K562 (cell line): ENCODE data around the gene RPL35. TPM values are rescaled to one million over a fixed set of nuclear protein-coding genes. Genes with fewer than 3 reads are reported as not detected.

Experiments used
- ATAC-seq: fragments of 200-7000 bp; cut with Tn5 transposase; 3 replicates; pipeline ENCODE4 v1.9.1; 2020; ENCODE audit warnings: moderate library complexity
- BruUV-seq: library from RNA; stranded (reverse); fragments of 400-500 nt; replicated peaks from 2 replicates; lab custom pipeline; 2021; lab: Mats Ljungman, UMichigan
- CTCF ChIA-PET: fragments of 300-600 bp; formaldehyde crosslinking; extraction: SDS; loops from one replicate; lab custom pipeline; 2021; ENCODE audit warnings: low intra/inter-chr PET ratio; lab: Yijun Ruan, JAX
- POLR2A ChIA-PET: fragments of 300-600, 350-650 bp; sonication (Branson Sonifier 250); formaldehyde crosslinking; extraction: SDS; loops from one replicate; lab custom pipeline; 2021; ENCODE audit warnings: antibody characterized with exemption, inconsistent platforms; lab: Yijun Ruan, JAX
- DNase-seq, 4 experiments: peaks; one replicate each; pipeline versions ENCODE4 v3.0.0 to v3.0.0-alpha.2; 2011 to 2018; ENCODE audit warnings: low spot score in 3 of 4, mixed read lengths in 3 of 4; ENCODE audit errors: extremely low read depth in 1 of 4
- FAIRE-seq: peaks from 2 replicates; lab custom pipeline; 2011; peaks lifted over from hg19 to GRCh38; lab: Jason Lieb, UNC
- H2AFZ ChIP-seq: 2 replicates; pipeline ENCODE4 v1.6.0; 2011; ENCODE audit warnings: low read depth, low read length, control low read depth, inconsistent platforms
- H3K27ac ChIP-seq: fragments of 200-600 bp; 3 replicates; pipeline ENCODE4 v1.8.0; 2011; ENCODE audit warnings: low read depth, mild to moderate bottlenecking, control low read depth, inconsistent platforms, low read length, moderate library complexity, mixed read lengths; ENCODE audit errors: extremely low read depth
- H3K27me3 ChIP-seq, 2 experiments: fragments of 300-600 bp in 1 of 2; 2 replicates in 1 of 2; 3 replicates in 1 of 2; pipeline versions ENCODE4 v1.6.0 to v1.8.0; 2011; ENCODE audit warnings: inconsistent platforms in 2 of 2, low read length in 2 of 2, mild to moderate bottlenecking in 1 of 2, mixed read lengths in 1 of 2, moderate library complexity in 1 of 2; ENCODE audit not compliant: control insufficient read depth in 2 of 2, insufficient read depth in 2 of 2
- H3K36me3 ChIP-seq: fragments of 300-600 bp; 3 replicates; pipeline ENCODE4 v1.8.0; 2011; ENCODE audit warnings: mild to moderate bottlenecking, low read length, inconsistent platforms; ENCODE audit not compliant: control insufficient read depth, insufficient read depth
- H3K4me1 ChIP-seq, 2 experiments: fragments of 200-600 bp in 1 of 2; replicated peaks in 1 of 2; 2 replicates in 1 of 2; 3 replicates in 1 of 2; pipeline versions ENCODE4 v1.5.1 to v1.8.0; 2011; ENCODE audit warnings: inconsistent platforms in 2 of 2, low read length in 2 of 2, mild to moderate bottlenecking in 1 of 2, mixed read lengths in 1 of 2, moderate library complexity in 1 of 2; ENCODE audit not compliant: control insufficient read depth in 2 of 2, insufficient read depth in 2 of 2
- H3K4me2 ChIP-seq: 2 replicates; pipeline ENCODE4 v1.6.1; 2011; ENCODE audit warnings: low read length, control low read depth, inconsistent platforms, mixed read lengths; ENCODE audit not compliant: insufficient read depth
- H3K4me3 ChIP-seq: fragments of 200-600 bp; sonication (generic), shearing (Covaris generic); 2 replicates; pipeline ENCODE4 v1.5.1; 2016; ENCODE audit warnings: control low read depth, inconsistent platforms
- H3K79me2 ChIP-seq: fragments of 200-600 bp; 3 replicates; pipeline ENCODE4 v1.8.0; 2011; ENCODE audit warnings: low read length, inconsistent platforms; ENCODE audit not compliant: control insufficient read depth, insufficient read depth
- H3K9ac ChIP-seq, 2 experiments: 2 replicates each; pipeline versions ENCODE4 v1.6.0 to v1.6.1; 2011; ENCODE audit warnings: low read depth in 2 of 2, low read length in 2 of 2, control low read depth in 1 of 2, inconsistent platforms in 1 of 2, mild to moderate bottlenecking in 1 of 2, mixed read lengths in 1 of 2; ENCODE audit not compliant: insufficient read depth in 1 of 2
- H3K9me1 ChIP-seq: one replicate; pipeline ENCODE4 v1.6.0; 2011; ENCODE audit warnings: inconsistent platforms, mild to moderate bottlenecking, low read length, moderate library complexity; ENCODE audit not compliant: control insufficient read depth, insufficient read depth
- H3K9me3 ChIP-seq: replicated peaks from 2 replicates; pipeline ENCODE4 v1.5.1; 2011; ENCODE audit warnings: low read depth, low read length, inconsistent platforms; ENCODE audit not compliant: control insufficient read depth, insufficient read depth
- H4K20me1 ChIP-seq: replicated peaks from 2 replicates; pipeline ENCODE4 v1.6.1; 2011; ENCODE audit warnings: low read length, inconsistent platforms, mixed read lengths; ENCODE audit not compliant: control insufficient read depth, insufficient read depth
- ARID2 ChIP-seq: fragments of 450-650 bp; IDR thresholded peaks from 2 replicates; pipeline ENCODE4 v1.6.1; 2017; ENCODE audit warnings: antibody characterized with exemption, mild to moderate bottlenecking
- C11orf30 ChIP-seq: fragments of 450-650 bp; IDR thresholded peaks from 2 replicates; pipeline ENCODE4 v1.6.1; 2016; ENCODE audit warnings: low read depth, mild to moderate bottlenecking
- DPF2 ChIP-seq: fragments of 450-650 bp; IDR thresholded peaks from 2 replicates; pipeline ENCODE4 v1.6.1; 2016
- HDGF ChIP-seq: fragments of 450-650 bp; IDR thresholded peaks from 2 replicates; pipeline ENCODE4 v1.6.1; 2016
- KAT2B ChIP-seq: IDR thresholded peaks from one replicate; pipeline ENCODE4 v1.6.1; 2012; ENCODE audit warnings: low read depth, mild to moderate bottlenecking, control low read depth, inconsistent platforms, low read length, moderate library complexity
- NFIX ChIP-seq: fragments of 250-450 bp; sonication (Bioruptor Pico); IDR thresholded peaks from 2 replicates; pipeline ENCODE4 v1.4.0; 2020; ENCODE audit warnings: low read depth, mild to moderate bottlenecking, moderate library complexity
- NRF1 ChIP-seq, 2 experiments: fragments of 450-650 bp; IDR thresholded peaks in 1 of 2; conservative IDR thresholded peaks in 1 of 2; 2 replicates each; pipeline ENCODE4 v1.6.1; 2014; ENCODE audit warnings: mild to moderate bottlenecking in 2 of 2
- PHF21A ChIP-seq: fragments of 450-650 bp; IDR thresholded peaks from 2 replicates; pipeline ENCODE4 v1.6.1; 2017; ENCODE audit warnings: low read depth, borderline replicate concordance
- POLR2H ChIP-seq: IDR thresholded peaks from 2 replicates; pipeline ENCODE4 v1.6.1; 2016; ENCODE audit warnings: missing genetic modification characterization, low read depth, mild to moderate bottlenecking, control low read depth, missing compliant biosample characterization, moderate library complexity
- PRPF4 ChIP-seq: fragments of 200-400 bp; formaldehyde crosslinking; IDR thresholded peaks from one replicate; pipeline ENCODE4 v1.6.1; 2017; ENCODE audit warnings: low read length, low read depth, mild to moderate bottlenecking; ENCODE audit not compliant: insufficient read depth, poor library complexity, severe bottlenecking
- SMARCB1 ChIP-seq: IDR thresholded peaks from 2 replicates; pipeline ENCODE4 v1.6.1; 2011; ENCODE audit warnings: improper control_type of control experiment, low read depth; ENCODE audit not compliant: insufficient read length
- SNIP1 ChIP-seq: fragments of 450-650 bp; IDR thresholded peaks from 2 replicates; pipeline ENCODE4 v1.7.1; 2017; ENCODE audit warnings: low read depth, mild to moderate bottlenecking
- ZNF384 ChIP-seq: IDR thresholded peaks from 2 replicates; pipeline ENCODE4 v1.6.1; 2012; ENCODE audit warnings: low read depth, low read length, improper control_type of control experiment
- WGBS: fragments of 100-300 bp; shearing (Covaris generic); methylation state at CpG from one replicate; pipeline ENCODE4 v1.1.6; 2016; ENCODE audit warnings: low coverage, mixed read lengths; ENCODE audit not compliant: insufficient coverage; ENCODE audit errors: missing lambda C conversion rate; 5-methylcytosine and 5-hydroxymethylcytosine counted together
- in situ Hi-C: fragments of 300-500 bp; cut with MboI; formaldehyde crosslinking; loops from 4 replicates; pipeline ENCODE4 v1.15.0; 2018; ENCODE audit warnings: inconsistent platforms, mixed read lengths
- intact Hi-C: fragments of 100-400 bp; cut with micrococcal nuclease; formaldehyde crosslinking; loops from 2 replicates; pipeline ENCODE4 v1.14.2; 2022
- polyA plus RNA-seq, 8 experiments: library from polyadenylated mRNA; depleted of rRNA in 4 of 8; stranded (reverse) in 5 of 8; unstranded in 3 of 8; fragments of >200 nt; fragmentation: Nextera tagmentation in 2 of 8; fragmentation: Illumina TruSeq in 1 of 8; extraction: Ambion mirVana in 2 of 8; extraction: Trizol in 1 of 8; gene quantifications; 2 replicates each; pipeline versions ENCODE4 v1.2.1 to v1.2.3, GENCODE V29; 2011 to 2014; ENCODE audit warnings: inconsistent platforms in 1 of 8, missing spikeins in 1 of 8
- total RNA-seq, 7 experiments: library from RNA; depleted of rRNA in 6 of 7; stranded (reverse); fragments of >200 nt in 6 of 7; fragmentation: Illumina TruSeq in 2 of 7; extraction: Trizol in 2 of 7; gene quantifications; 2 replicates each; pipeline versions ENCODE4 v1.2.1 to v1.2.3, GENCODE V29; 2011 to 2021; ENCODE audit warnings: low replicate concordance in 1 of 7
- TF ChIP-seq, protein P1 (sequence below): fragments of 450-650 bp; IDR thresholded peaks from 2 replicates; pipeline ENCODE4 v1.6.1; 2014; ENCODE audit warnings: low read depth, mild to moderate bottlenecking, moderate library complexity, borderline replicate concordance
- TF ChIP-seq, protein P2 (sequence below): sonication (generic); formaldehyde crosslinking; IDR thresholded peaks from 2 replicates; pipeline ENCODE4 v1.8.0; 2022; ENCODE audit warnings: mild to moderate bottlenecking, missing genetic modification reagents

RPL35 gene
- total and polyA plus RNA-seq, 9 of the 15 experiments (the other 6 are each of a cell fraction or from before 2014, with no cell fraction given), result 1,755 to 5,101 (median 3,405) TPM

DNA sequence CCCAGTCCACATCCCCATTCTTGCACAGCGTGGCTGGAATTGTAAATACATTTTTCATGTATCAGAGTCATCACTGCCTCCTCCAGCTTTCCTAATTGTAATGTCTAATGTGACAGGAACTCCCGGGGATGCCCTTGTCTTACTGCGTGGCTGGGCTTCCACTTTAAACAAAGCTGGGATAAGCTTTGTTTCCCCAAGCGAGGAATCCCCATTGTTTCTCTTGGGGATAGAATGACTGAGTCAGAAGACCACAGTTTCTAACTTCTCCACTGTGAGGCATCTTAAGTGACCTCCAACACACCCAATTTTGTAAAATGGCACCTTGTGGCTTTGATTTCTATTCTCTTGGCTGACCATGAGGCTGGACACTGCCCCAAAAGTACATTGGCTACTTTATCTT lies 22.6 kb upstream of the RPL35 start (continued):
- TF ChIP-seq, protein P1, sequence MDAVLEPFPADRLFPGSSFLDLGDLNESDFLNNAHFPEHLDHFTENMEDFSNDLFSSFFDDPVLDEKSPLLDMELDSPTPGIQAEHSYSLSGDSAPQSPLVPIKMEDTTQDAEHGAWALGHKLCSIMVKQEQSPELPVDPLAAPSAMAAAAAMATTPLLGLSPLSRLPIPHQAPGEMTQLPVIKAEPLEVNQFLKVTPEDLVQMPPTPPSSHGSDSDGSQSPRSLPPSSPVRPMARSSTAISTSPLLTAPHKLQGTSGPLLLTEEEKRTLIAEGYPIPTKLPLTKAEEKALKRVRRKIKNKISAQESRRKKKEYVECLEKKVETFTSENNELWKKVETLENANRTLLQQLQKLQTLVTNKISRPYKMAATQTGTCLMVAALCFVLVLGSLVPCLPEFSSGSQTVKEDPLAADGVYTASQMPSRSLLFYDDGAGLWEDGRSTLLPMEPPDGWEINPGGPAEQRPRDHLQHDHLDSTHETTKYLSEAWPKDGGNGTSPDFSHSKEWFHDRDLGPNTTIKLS, result no peak
- TF ChIP-seq DPF2, result no peak

DNA sequence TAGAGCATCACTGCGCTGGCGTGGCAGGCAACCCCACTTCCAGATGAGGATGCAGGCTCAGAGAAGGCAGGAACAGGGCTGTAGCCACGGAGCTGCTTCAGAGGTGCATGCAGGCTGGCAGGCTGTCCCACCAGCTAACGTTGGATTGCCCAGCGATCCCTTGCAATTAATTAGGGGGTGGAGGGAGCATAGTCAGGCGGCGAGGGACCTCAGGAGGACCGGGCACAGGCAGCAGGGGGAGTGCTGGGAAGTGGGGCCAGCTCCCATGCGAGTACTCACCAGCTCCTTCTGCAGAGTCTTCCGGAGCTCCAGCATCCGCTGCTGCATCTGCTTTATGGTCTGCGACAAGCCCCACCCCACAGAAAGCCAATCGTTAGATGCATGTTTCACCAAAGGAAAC lies 20.5 kb upstream of the RPL35 start:
- in situ Hi-C loops, result loop anchor here (10.0 kb wide), 1 partner anchor 1023 kb away; no protein-coding TSS in a partner anchor
- H4K20me1 ChIP-seq, result no peaks in the 10 kb centered on the region
- POLR2A ChIA-PET, result interaction anchor here (1.2 to 1.7 kb wide), 2 partner anchors 10 to 24 kb away, joined by 3 to 4 read pairs; no protein-coding TSS in a partner anchor

More for the DNA sequence above, 20.5 kb upstream of the RPL35 start:
- Histone ChIP-seq H3K79me2 (no peaks in the 10 kb centered on the region), H3K27ac (no peak overlapping the region), H3K4me1 (no peaks in the 10 kb centered on the region; a peak in 1 of 5 replicates), H3K27me3 (no peaks in the 10 kb centered on the region), H3K4me2 (no peak overlapping the region), H3K9me1 (no peaks in the 10 kb centered on the region), H2AFZ (no peak overlapping the region), H3K9ac (no peak overlapping the region), H3K36me3 (peaks cover 73% of the 10 kb centered on the region), H3K9me3 (no peaks in the 10 kb centered on the region), H3K4me3 (no peak overlapping the region)
- intact Hi-C loops, result no loop called here
- FAIRE-seq (no peak), ATAC-seq (no peak), DNase-seq (no peak)
- BruUV-seq, result no TSS peak
- TF ChIP-seq NFIX (CRISPR knock-in tag), result no peak
- TF ChIP-seq PRPF4, result no peak
- TF ChIP-seq PHF21A, result no peak
- no peak for TF ChIP-seq ZNF384
- no peak for TF ChIP-seq C11orf30
- TF ChIP-seq, protein P2, sequence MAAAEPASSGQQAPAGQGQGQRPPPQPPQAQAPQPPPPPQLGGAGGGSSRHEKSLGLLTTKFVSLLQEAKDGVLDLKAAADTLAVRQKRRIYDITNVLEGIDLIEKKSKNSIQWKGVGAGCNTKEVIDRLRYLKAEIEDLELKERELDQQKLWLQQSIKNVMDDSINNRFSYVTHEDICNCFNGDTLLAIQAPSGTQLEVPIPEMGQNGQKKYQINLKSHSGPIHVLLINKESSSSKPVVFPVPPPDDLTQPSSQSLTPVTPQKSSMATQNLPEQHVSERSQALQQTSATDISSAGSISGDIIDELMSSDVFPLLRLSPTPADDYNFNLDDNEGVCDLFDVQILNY (CRISPR knock-in tag), result no peak
- TF ChIP-seq ARID2, result no peak
- TF ChIP-seq HDGF, result no peak
- no peak for TF ChIP-seq SNIP1
- TF ChIP-seq KAT2B, result no peak
- no peak for TF ChIP-seq NRF1 (conservative IDR thresholded peaks at IDR 0.05 in 1 of 2, IDR thresholded peaks at IDR 0.05 in 1 of 2)
- TF ChIP-seq SMARCB1, result no peak
- TF ChIP-seq POLR2H (tag), result no peak
- CTCF ChIA-PET, result no interaction called here
- 74% methylated on average over 13 of the region's 13 CpGs for WGBS
